Activated T-cell treated with anti-CD3 and anti-CD28 coated beads, Interleukin-2, amount 50 U/mL, for 4 hours (primary cell): ENCODE data around the gene ABCF2. TPM values are rescaled to one million over a fixed set of nuclear protein-coding genes. Genes with fewer than 3 reads are reported as not detected.
A peak's percentile ranks its signal among the peaks of the same experiment; 100 is the strongest.

Source experiments
- ATAC-seq, 2 donors: fragments of 200-7000 bp; cut with Tn5 transposase; one replicate each; pipeline ENCODE4 v1.10.0; 2021
- DNase-seq: peaks from one replicate; pipeline ENCODE4 v3.0.0-alpha.2; 2020
- H3K27me3 Mint-ChIP-seq: one replicate; pipeline ENCODE4 v1.8.0; 2021; ENCODE audit warnings: low read depth, mixed read lengths
- H3K36me3 Mint-ChIP-seq: one replicate; pipeline ENCODE4 v1.8.0; 2022; ENCODE audit warnings: mixed read lengths; ENCODE audit not compliant: insufficient read depth
- H3K4me1 Mint-ChIP-seq: one replicate; pipeline ENCODE4 v1.8.0; 2021; ENCODE audit warnings: low read depth, mixed read lengths
- H3K4me3 Mint-ChIP-seq: one replicate; pipeline ENCODE4 v1.8.0; 2021; ENCODE audit warnings: mild to moderate bottlenecking, moderate library complexity, mixed read lengths
- H3K9me3 Mint-ChIP-seq: one replicate; pipeline ENCODE4 v1.8.0; 2021; ENCODE audit warnings: mixed read lengths
- total RNA-seq, 3 donors: library from RNA; stranded (reverse); gene quantifications; one replicate each; pipeline ENCODE4 v1.2.1, GENCODE V29; 2021

Gene ABCF2
- total RNA-seq, 3 donors from 2014 or later = 144 to 151 (median 146) TPM

GRCh38 chr7:151207804-151208203 lies 19.2 kb downstream of the ABCF2 start:
- H3K4me3 Mint-ChIP-seq = no peak overlapping the region
- H3K36me3 Mint-ChIP-seq = peaks cover 3% of the 10 kb centered on the region
- H3K4me1 Mint-ChIP-seq = peaks cover 30% of the 10 kb centered on the region
- DNase-seq (no peak), ATAC-seq (no peak)
- no peaks in the 10 kb centered on the region for H3K9me3 Mint-ChIP-seq
- H3K27me3 Mint-ChIP-seq = peaks cover 10% of the 10 kb centered on the region

- peaks cover 10% of the 10 kb centered on the region for H3K27me3 Mint-ChIP-seq
- peaks cover 3% of the 10 kb centered on the region for H3K36me3 Mint-ChIP-seq
- H3K4me1 Mint-ChIP-seq = peaks cover 30% of the 10 kb centered on the region
- peak overlapping the region; percentile 9 for H3K4me3 Mint-ChIP-seq
- DNase-seq = no peak
- ATAC-seq = peak; percentile 17 to 25
- H3K9me3 Mint-ChIP-seq = no peaks in the 10 kb centered on the region
These were observed 19.7 kb downstream of the ABCF2 start for GRCh38 chr7:151207315-151207714.

- H3K9me3 Mint-ChIP-seq = no peaks in the 10 kb centered on the region
- peaks cover 30% of the 10 kb centered on the region for H3K4me1 Mint-ChIP-seq
- H3K36me3 Mint-ChIP-seq = peaks cover 1% of the 10 kb centered on the region
- H3K4me3 Mint-ChIP-seq = peak overlapping the region; percentile 9
- ATAC-seq = peak; percentile 35 to 47
- H3K27me3 Mint-ChIP-seq = peaks cover 12% of the 10 kb centered on the region
- DNase-seq = no peak
These were observed 20.1 kb downstream of the ABCF2 start for GRCh38 chr7:151206914-151207313.

- ATAC-seq (no peak), DNase-seq (no peak)
- peaks cover 12% of the 10 kb centered on the region for H3K27me3 Mint-ChIP-seq
- H3K4me1 Mint-ChIP-seq = peaks cover 30% of the 10 kb centered on the region
- no peaks in the 10 kb centered on the region for H3K9me3 Mint-ChIP-seq
- no peaks in the 10 kb centered on the region for H3K36me3 Mint-ChIP-seq
- H3K4me3 Mint-ChIP-seq = no peak overlapping the region
These were observed 21.3 kb downstream of the ABCF2 start for GRCh38 chr7:151205730-151206129.

- no peak overlapping the region for H3K4me3 Mint-ChIP-seq
- ATAC-seq (no peak), DNase-seq (no peak)
- peaks cover 12% of the 10 kb centered on the region for H3K27me3 Mint-ChIP-seq
- H3K9me3 Mint-ChIP-seq = no peaks in the 10 kb centered on the region
- H3K4me1 Mint-ChIP-seq = peaks cover 27% of the 10 kb centered on the region
- H3K36me3 Mint-ChIP-seq = no peaks in the 10 kb centered on the region
These were observed 22.5 kb downstream of the ABCF2 start for GRCh38 chr7:151204383-151205032.

- Mint-ChIP-seq H3K27me3 (peaks cover 12% of the 10 kb centered on the region), H3K36me3 (no peaks in the 10 kb centered on the region), H3K4me1 (peaks cover 19% of the 10 kb centered on the region), H3K9me3 (no peaks in the 10 kb centered on the region), H3K4me3 (no peak overlapping the region)
- DNase-seq (no peak), ATAC-seq (no peak)
These were observed 24.2 kb downstream of the ABCF2 start for GRCh38 chr7:151202836-151203235.

- ATAC-seq (no peak), DNase-seq (no peak)
- no peaks in the 10 kb centered on the region for H3K9me3 Mint-ChIP-seq
- peaks cover 12% of the 10 kb centered on the region for H3K27me3 Mint-ChIP-seq
- H3K36me3 Mint-ChIP-seq = no peaks in the 10 kb centered on the region
- H3K4me3 Mint-ChIP-seq = no peak overlapping the region
- peaks cover 8% of the 10 kb centered on the region for H3K4me1 Mint-ChIP-seq
These were observed 25.3 kb downstream of the ABCF2 start for GRCh38 chr7:151201751-151202150.

GRCh38 chr7:151201344-151201743 lies 25.7 kb downstream of the ABCF2 start:
- ATAC-seq = no peak
- Mint-ChIP-seq H3K9me3 (no peaks in the 10 kb centered on the region), H3K36me3 (no peaks in the 10 kb centered on the region), H3K27me3 (peaks cover 12% of the 10 kb centered on the region), H3K4me1 (peaks cover 5% of the 10 kb centered on the region), H3K4me3 (no peak overlapping the region)
- no peak for DNase-seq

- Mint-ChIP-seq H3K27me3 (peaks cover 2% of the 10 kb centered on the region), H3K4me1 (peaks cover under 1% of the 10 kb centered on the region), H3K36me3 (no peaks in the 10 kb centered on the region), H3K4me3 (no peak overlapping the region), H3K9me3 (no peaks in the 10 kb centered on the region)
- no peak for DNase-seq
- no peak for ATAC-seq
These were observed 27.8 kb downstream of the ABCF2 start for GRCh38 chr7:151198945-151199848.

GRCh38 chr7:151197932-151198331 lies 29.1 kb downstream of the ABCF2 start:
- Mint-ChIP-seq H3K27me3 (peaks cover 2% of the 10 kb centered on the region), H3K9me3 (no peaks in the 10 kb centered on the region), H3K4me1 (peaks cover 2% of the 10 kb centered on the region), H3K36me3 (no peaks in the 10 kb centered on the region), H3K4me3 (no peak overlapping the region)
- DNase-seq (no peak), ATAC-seq (no peak)

- Mint-ChIP-seq H3K36me3 (no peaks in the 10 kb centered on the region), H3K4me3 (no peak overlapping the region), H3K9me3 (no peaks in the 10 kb centered on the region), H3K27me3 (peaks cover under 1% of the 10 kb centered on the region), H3K4me1 (peaks cover 2% of the 10 kb centered on the region)
- DNase-seq (no peak), ATAC-seq (no peak)
These were observed 31.2 kb downstream of the ABCF2 start for GRCh38 chr7:151195616-151196450.

- ATAC-seq (no peak), DNase-seq (no peak)
- Mint-ChIP-seq H3K4me3 (no peak overlapping the region), H3K27me3 (peaks cover 1% of the 10 kb centered on the region), H3K4me1 (peaks cover 2% of the 10 kb centered on the region), H3K36me3 (no peaks in the 10 kb centered on the region), H3K9me3 (no peaks in the 10 kb centered on the region)
These were observed 32.8 kb downstream of the ABCF2 start for GRCh38 chr7:151194188-151194587.

- peaks cover 1% of the 10 kb centered on the region for H3K27me3 Mint-ChIP-seq
- no peaks in the 10 kb centered on the region for H3K36me3 Mint-ChIP-seq
- peaks cover 2% of the 10 kb centered on the region for H3K4me1 Mint-ChIP-seq
- no peak for ATAC-seq
- H3K4me3 Mint-ChIP-seq = no peak overlapping the region
- H3K9me3 Mint-ChIP-seq = no peaks in the 10 kb centered on the region
- DNase-seq = no peak
These were observed 33.6 kb downstream of the ABCF2 start for GRCh38 chr7:151193203-151193978.
